HG03095 (cell line): ENCODE data around the gene TSSK3.

ENCODE experiments used
- ATAC-seq: cut with Tn5 transposase; IDR thresholded peaks from one replicate; pipeline ENCODE4 v1.9.1; 2021; ENCODE audit warnings: moderate library complexity; ENCODE audit not compliant: unreplicated experiment

Gene TSSK3

GRCh38 chr1:32361308-32361673, 1.0 kb upstream of the TSSK3 start:
- ATAC-seq, result no peak

GRCh38 chr1:32361674-32362473, 465 bp upstream of the TSSK3 start:
- ATAC-seq, result no peak

GRCh38 chr1:32363713-32364112, 1.4 kb downstream of the TSSK3 start:
- no peak for ATAC-seq

GRCh38 chr1:32364836-32365235, 2.5 kb downstream of the TSSK3 start:
- no peak for ATAC-seq

- ATAC-seq, result no peak
Observed at GRCh38 chr1:32365445-32365844, 3.1 kb downstream of the TSSK3 start.

GRCh38 chr1:32367912-32368635, 5.7 kb downstream of the TSSK3 start:
- ATAC-seq, result no peak

- ATAC-seq, result no peak
Observed at GRCh38 chr1:32372149-32372756, 9.9 kb downstream of the TSSK3 start.

- ATAC-seq, result no peak
Observed at GRCh38 chr1:32373996-32374592, 11.8 kb downstream of the TSSK3 start.

GRCh38 chr1:32376199-32376598, 13.9 kb downstream of the TSSK3 start:
- no peak for ATAC-seq

GRCh38 chr1:32377541-32378220, 15.3 kb downstream of the TSSK3 start:
- no peak for ATAC-seq

GRCh38 chr1:32380057-32380456, 17.7 kb downstream of the TSSK3 start:
- no peak for ATAC-seq

- no peak for ATAC-seq
Observed at GRCh38 chr1:32386676-32387392, 24.5 kb downstream of the TSSK3 start.

- ATAC-seq, result no peak
Observed at GRCh38 chr1:32388641-32389040, 26.3 kb downstream of the TSSK3 start.

GRCh38 chr1:32390904-32391870, 28.8 kb downstream of the TSSK3 start:
- no peak for ATAC-seq

- no peak for ATAC-seq
Observed at GRCh38 chr1:32392325-32392724, 30.0 kb downstream of the TSSK3 start.

GRCh38 chr1:32393136-32393535, 30.8 kb downstream of the TSSK3 start:
- no peak for ATAC-seq

GRCh38 chr1:32393832-32394140, 31.4 kb downstream of the TSSK3 start:
- peak; percentile 17 for ATAC-seq

- ATAC-seq, result peak; percentile 93
Observed at GRCh38 chr1:32394141-32394889, 32.0 kb downstream of the TSSK3 start, which contains the start of gene BSDC1. Gene BSDC1, minus strand, starts transcription at chr1:32394441. Its CDS starts 27 bp downstream, at chr1:32394414.
